Dedifferentiated amniotic fluid mesenchymal stem cell (primary cell): ENCODE results near the gene ZC3H18.

Source experiments
- DNase-seq: peaks from one replicate; pipeline ENCODE4 v3.0.0-alpha.2; 2016; ENCODE audit errors: extremely low spot score

Gene ZC3H18

DNA sequence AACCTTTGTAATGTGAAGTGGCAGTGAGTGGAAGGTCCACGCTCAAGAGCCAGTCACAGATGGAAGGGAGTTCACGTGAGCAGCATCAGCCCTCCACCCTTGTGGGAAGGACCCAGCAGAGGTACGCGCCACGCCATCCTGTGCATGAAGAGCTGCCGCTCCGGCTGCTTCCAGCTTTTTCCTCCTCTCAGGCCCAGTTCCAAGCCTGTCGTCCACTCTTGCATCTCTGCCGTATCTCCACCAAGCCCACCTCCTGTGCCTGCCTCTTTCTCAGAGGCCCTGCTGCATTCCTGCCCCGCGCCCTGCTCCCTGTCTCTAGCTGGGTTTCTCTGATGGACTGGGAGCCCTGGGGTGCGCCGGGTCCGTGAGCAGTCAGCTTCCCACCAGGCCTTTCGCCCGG, 10.2 kb downstream of the ZC3H18 start:
- no peak for DNase-seq

- no peak for DNase-seq
Measured at GRCh38 chr16:88581033-88581432, 10.8 kb downstream of the ZC3H18 start.

GRCh38 chr16:88582912-88583575, 12.8 kb downstream of the ZC3H18 start:
- DNase-seq, result no peak

DNA sequence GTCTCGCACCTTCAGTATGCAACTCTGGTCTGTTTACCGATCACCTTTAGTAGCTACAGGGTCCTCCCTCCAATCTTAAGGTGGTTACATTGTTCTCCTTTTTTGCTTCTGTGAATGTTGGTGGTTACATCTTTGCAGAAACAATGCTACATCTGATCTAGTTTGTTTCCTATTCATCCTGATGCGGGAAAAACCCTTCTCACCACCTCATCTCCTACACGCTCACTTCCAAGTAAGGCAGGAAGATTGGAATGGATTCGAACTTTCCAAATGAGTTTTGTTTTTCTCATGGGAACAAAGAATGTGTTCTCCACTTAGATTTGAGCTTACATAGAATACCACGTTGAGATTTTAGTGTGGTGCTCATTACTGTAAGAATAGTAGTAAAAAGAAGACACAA, 14.5 kb downstream of the ZC3H18 start:
- no peak for DNase-seq

DNA sequence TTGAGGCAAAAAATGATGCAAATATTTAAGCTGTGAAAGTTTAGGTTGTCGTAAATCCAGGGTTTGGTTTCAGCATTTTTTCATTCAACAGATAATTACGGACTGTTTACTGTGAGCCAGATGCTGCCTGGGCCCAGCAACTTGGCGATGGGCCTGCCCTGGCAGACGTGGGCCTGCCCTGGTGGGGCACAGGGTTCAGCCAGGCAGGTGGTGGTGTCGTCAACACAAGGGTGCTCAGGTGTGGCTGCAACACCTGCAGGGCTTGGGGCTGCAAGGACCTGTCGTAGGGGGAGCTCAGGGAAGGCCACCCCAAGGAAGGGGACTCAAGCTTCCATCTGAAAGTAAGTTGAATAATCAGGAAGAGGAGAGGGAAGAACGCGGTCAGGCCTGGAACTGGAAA, 15.1 kb downstream of the ZC3H18 start:
- DNase-seq, result no peak

- DNase-seq, result no peak
Measured at GRCh38 chr16:88585927-88586581, 15.9 kb downstream of the ZC3H18 start.

DNA sequence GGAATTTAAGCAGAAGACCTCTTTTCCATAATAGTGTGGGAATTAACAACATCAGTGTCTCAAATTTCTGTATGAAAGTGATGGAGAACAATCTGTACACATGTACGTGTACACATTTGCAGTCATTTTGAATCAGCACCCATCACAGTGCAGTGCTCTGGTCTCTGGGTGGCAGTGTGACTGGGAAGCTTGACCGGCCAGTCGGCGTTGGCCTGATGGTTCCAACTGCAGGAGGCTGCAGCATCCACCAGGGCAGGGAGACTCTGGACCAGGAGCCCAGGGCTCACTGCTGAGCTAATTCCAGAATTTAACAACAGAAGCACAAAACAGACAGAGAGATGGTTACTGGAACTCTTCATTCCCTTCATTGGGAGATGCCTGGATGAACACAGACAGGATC, 17.9 kb downstream of the ZC3H18 start:
- DNase-seq, result no peak

GRCh38 chr16:88588754-88589153, 18.6 kb downstream of the ZC3H18 start:
- no peak for DNase-seq

DNA sequence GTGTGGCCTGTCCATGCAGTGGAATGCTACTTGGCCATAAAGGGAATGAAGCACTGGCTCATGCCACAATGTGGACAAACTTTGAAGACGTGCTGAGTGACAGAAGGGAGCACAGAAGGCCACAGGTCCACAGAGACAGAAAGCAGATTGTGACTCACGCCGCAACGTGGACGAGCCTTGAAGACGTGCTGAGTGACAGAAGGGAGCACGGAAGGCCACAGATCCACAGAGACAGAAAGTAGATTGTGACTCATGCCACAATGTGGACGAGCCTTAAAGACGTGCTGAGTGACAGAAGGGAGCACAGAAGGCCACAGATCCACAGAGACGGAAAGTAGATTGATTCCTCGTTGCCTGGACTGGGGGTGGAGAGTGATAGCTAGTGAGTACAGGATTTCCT, 19.2 kb downstream of the ZC3H18 start:
- no peak for DNase-seq

DNA sequence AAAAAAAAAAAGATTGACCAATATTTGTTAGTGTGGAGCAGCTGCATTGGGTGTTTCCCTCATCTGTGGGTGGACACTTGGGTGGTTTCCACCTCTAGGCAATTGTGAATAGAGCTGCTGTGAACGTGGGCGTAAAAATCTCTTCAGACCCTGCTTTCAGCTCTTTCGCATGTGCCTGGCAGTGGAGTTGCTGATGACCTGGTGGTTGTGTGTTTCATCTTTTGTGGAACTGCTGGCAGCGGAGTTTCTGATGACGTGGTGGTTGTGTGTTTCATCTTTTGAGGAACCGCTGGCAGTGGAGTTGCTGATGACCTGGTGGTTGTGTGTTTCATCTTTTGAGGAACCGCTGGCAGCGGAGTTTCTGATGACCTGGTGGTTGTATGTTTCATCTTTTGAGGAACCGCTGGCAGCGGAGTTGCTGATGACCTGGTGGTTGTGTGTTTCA, 21.4 kb downstream of the ZC3H18 start:
- no peak for DNase-seq

DNA sequence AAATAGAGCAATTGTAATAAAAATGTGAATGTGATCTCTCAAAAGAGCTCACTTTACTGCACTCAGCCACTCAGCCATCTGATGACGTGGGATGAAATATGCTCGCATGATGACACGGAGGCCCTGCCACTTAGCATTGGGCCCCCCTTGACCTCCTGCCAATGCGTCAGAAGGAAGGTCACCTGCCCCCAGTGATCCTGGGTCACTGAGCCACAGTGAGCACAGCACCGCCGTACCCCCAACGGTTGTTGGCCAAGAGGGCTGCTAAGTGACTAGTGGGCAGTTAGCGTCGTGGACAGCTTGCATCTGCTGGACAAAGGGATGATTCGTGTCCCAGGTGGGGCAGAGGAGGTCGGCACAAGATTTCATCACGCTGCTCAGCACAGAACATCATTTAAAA, 22.9 kb downstream of the ZC3H18 start:
- DNase-seq, result no peak

GRCh38 chr16:88593489-88593888, 23.3 kb downstream of the ZC3H18 start:
- DNase-seq, result no peak

DNA sequence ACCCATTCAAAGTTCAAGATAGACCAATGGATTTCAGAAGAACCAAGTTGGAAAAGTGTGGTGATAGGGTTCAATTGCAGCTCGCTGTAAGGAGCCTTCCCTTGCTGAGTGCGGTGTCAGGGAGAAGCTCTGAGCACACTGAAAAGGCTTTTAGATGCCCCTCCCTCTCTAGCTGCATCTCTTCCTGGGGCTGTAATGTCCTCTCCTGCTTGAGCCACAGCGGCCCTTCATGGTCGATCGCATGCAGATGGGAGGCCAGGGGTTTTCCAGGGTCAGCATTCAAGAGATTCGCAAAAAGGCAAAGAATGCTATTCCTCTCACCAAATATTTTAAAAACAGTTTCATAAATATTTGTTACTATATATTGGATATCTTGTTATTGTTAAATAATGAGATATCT, 23.7 kb downstream of the ZC3H18 start:
- no peak for DNase-seq

- DNase-seq, result no peak
Measured at GRCh38 chr16:88595101-88595500, 24.9 kb downstream of the ZC3H18 start.

DNA sequence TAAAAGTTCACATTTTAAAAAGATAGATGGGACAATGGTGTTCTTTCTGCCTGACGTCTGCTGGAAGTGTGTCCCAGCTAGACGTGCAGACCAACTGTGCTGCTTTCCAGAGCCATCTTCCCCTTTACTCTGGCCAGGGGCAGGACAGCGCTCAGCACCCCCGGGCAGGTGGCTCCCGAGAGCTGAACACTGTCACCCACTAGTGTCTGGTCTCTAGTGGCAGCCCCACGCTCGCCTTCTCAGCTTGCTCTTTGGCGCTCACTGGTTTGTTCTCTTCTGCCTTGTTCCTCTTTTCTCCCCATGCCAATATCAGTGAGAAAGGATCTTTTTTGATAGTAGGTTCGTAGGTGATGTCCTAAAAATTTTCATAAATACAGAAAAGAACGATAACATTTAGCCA, 25.7 kb downstream of the ZC3H18 start:
- DNase-seq, result no peak

DNA sequence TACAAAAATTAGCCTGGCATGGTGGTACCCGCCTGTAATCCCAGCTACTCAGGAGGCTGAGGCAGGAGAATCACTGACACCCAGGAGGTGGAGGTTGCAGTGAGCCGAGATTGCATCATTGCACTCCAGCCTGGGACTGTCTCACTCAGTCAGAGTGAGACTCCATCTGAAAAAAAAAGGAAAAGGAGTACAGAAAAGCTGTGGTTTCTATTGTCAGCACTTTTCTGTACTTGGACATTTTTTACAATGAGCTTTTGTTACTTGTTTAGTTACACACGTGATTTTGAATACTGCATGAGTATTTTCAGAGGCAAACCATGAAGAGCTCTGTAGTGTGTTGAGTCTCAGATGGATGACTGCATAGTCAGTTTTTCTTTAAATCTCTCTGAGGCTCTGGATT, 26.3 kb downstream of the ZC3H18 start:
- no peak for DNase-seq

GRCh38 chr16:88597856-88598491, 27.8 kb downstream of the ZC3H18 start:
- DNase-seq, result no peak

GRCh38 chr16:88599092-88599733, 29.0 kb downstream of the ZC3H18 start:
- no peak for DNase-seq

DNA sequence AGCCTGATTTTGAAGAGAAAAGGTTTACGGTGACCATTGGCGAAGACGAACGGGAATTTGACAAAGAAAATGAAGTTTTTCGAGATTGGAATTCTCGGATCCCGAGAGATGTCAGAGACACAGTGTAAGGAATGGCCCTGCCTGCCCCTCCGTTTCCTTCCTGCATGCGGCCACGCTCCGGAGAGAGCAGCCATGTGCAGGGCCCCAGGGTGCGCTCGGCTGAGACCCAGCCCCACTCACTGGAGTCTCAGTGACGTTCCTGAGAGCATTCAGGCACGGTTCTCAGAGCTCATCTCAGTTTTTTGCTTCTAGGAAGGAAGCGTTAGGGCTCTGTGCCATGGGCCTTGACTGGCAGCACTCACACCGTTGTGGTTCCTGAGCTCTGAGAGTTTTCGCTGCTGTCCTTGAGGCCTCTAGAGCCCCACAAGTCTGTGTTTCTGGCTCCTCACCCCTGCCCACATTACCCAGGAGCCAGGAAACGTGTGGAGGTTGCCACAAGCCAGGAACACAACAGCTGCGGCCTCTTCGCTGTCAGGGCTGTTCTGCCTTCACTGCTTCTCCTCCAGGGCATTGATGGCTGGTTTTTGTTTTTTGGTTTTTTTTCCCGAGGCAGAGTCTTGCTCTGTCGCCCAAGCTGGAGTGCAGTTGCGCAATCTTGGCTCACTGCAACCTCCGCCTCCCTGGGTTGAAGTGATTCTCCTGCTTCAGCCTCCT, 29.8 kb downstream of the ZC3H18 start:
- DNase-seq, result no peak

GRCh38 chr16:88600539-88600896, 30.3 kb downstream of the ZC3H18 start:
- DNase-seq, result no peak

DNA sequence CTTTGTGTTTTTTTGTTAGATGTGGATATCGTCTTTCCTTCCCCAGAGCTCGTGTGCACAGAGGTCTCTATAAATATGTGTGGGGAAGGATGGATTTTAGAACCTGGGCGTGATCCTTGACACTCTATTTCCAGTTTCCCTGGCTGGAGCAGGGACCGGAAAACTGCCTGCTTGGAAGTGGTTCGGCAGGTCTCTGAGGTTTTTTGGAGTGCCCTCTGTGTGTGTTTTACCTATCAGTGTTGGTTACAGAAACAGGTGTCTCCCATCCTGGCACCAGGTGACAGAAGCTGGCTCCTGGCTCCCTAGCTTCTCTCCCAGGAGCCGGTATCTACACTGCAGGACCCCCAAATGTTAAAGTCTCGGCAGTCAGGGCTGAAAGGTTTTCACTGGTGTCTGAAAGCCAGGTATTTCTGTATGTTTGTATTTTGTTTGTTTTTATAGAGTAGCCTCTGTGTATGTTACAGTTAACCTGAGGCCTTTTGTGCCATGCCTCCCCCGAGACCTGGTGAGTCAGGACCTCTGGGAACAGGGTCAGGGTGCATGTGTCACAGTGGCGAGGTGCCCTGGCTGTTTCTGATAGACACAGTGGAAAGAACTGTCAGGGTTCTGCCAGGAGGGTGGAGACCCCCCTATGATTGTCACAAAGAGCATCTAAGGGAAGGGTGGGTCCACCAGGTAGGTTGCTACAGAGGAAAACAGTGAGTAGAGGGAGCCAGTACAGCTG, 31.3 kb downstream of the ZC3H18 start:
- DNase-seq, result no peak

- no peak for DNase-seq
Measured at GRCh38 chr16:88602091-88602490, 31.9 kb downstream of the ZC3H18 start.
